HG03442 (cell line): ENCODE data around the gene TUBB8.
"Not testable (repeated sequence)": the region's sequence is repeated elsewhere in the genome, so short reads cannot be mapped to it uniquely, and the experiment has no call there.

ENCODE experiments used
- ATAC-seq: cut with Tn5 transposase; IDR thresholded peaks from one replicate; pipeline ENCODE4 v1.9.1; 2021; ENCODE audit warnings: mild to moderate bottlenecking, moderate library complexity; ENCODE audit not compliant: unreplicated experiment

The TUBB8 gene

DNA sequence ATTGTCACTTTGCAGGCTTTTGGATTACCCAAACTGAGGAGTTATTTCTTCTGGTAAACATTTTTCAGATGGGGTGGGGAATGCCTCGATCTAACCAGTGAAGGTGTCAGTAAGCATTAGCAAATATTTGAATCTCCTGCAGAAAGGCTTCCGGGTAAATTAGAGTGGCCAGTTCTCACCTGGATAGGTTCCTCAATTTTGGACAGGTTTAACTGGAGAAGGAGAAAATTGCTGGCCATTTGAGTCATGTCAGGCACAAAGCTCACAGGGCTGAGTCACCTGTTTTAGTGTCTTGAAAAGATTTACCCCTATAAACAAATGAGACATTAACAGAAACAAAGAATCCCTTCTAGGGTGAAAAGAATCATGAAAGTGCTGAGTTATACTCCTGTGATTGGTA lies 830 bp upstream of the TUBB8 start:
- ATAC-seq: not testable (repeated sequence)

GRCh38 chr10:47864-48263 lies 1.2 kb downstream of the TUBB8 start:
- not testable (repeated sequence) for ATAC-seq

DNA sequence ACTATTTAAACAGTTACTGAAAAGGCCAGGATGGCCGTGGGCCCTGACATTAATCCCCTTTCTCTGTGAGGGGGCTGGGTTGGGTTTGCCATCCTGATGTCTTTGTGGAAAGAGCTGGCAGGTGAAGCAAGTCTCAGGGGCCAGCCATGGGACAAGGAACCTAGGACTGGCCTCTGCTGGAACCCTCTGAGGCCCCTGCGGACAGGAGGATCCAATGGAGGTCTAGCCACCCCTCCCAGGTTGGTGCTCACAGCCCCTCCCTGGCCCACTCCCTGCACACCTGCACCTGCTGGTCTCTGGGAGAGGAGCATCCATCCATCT lies 35.8 kb downstream of the TUBB8 start:
- ATAC-seq: not testable (repeated sequence)

GRCh38 chr10:12444-13314 lies 36.4 kb downstream of the TUBB8 start:
- ATAC-seq: not testable (repeated sequence)

GRCh38 chr10:11260-11659 lies 37.8 kb downstream of the TUBB8 start:
- ATAC-seq: not testable (repeated sequence)

DNA sequence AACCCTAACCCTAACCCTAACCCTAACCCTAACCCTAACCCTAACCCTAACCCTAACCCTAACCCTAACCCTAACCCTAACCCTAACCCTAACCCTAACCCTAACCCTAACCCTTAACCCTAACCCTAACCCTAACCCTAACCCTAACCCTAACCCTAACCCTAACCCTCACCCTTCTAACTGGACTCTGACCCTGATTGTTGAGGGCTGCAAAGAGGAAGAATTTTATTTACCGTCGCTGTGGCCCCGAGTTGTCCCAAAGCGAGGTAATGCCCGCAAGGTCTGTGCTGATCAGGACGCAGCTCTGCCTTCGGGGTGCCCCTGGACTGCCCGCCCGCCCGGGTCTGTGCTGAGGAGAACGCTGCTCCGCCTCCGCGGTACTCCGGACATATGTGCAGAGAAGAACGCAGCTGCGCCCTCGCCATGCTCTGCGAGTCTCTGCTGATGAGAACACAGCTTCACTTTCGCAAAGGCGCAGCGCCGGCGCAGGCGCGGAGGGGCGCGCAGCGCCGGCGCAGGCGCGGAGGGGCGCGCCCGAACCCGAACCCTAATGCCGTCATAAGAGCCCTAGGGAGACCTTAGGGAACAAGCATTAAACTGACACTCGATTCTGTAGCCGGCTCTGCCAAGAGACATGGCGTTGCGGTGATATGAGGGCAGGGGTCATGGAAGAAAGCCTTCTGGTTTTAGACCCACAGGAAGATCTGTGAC lies 38.7 kb downstream of the TUBB8 start:
- ATAC-seq: not testable (repeated sequence)
